AG20443 (cell line): ENCODE results near the gene CDH13.

Experiments
- DNase-seq: peaks from one replicate; pipeline ENCODE4 v3.0.0; 2012; ENCODE audit warnings: low spot score, mixed read lengths

The CDH13 gene

GRCh38 chr16:82628711-82629110 is 1.9 kb downstream of the CDH13 start:
- DNase-seq: no peak

GRCh38 chr16:82629441-82630027 is 2.8 kb downstream of the CDH13 start:
- DNase-seq: peak; percentile 80

GRCh38 chr16:82630219-82630618 is 3.5 kb downstream of the CDH13 start:
- peak; percentile 48 for DNase-seq

- no peak for DNase-seq
These were observed 3.9 kb downstream of the CDH13 start for GRCh38 chr16:82630688-82631087.

- no peak for DNase-seq
These were observed 5.2 kb downstream of the CDH13 start for GRCh38 chr16:82631701-82632685.

- DNase-seq: peak; percentile 61
These were observed 7.3 kb downstream of the CDH13 start for GRCh38 chr16:82633964-82634600.

GRCh38 chr16:82634955-82635610 is 8.3 kb downstream of the CDH13 start:
- no peak for DNase-seq

GRCh38 chr16:82636485-82636884 is 9.7 kb downstream of the CDH13 start:
- no peak for DNase-seq

GRCh38 chr16:82636958-82637357 is 10.2 kb downstream of the CDH13 start:
- DNase-seq: no peak

GRCh38 chr16:82638095-82638798 is 11.5 kb downstream of the CDH13 start:
- no peak for DNase-seq

- DNase-seq: no peak
These were observed 12.5 kb downstream of the CDH13 start for GRCh38 chr16:82639263-82639662.

- DNase-seq: peak; percentile 68
These were observed 13.0 kb downstream of the CDH13 start for GRCh38 chr16:82639666-82640336.

- no peak for DNase-seq
These were observed 14.7 kb downstream of the CDH13 start for GRCh38 chr16:82641336-82641984.

GRCh38 chr16:82643136-82643535 is 16.4 kb downstream of the CDH13 start:
- no peak for DNase-seq

GRCh38 chr16:82643936-82644630 is 17.3 kb downstream of the CDH13 start:
- DNase-seq: no peak

GRCh38 chr16:82646504-82646903 is 19.7 kb downstream of the CDH13 start:
- DNase-seq: no peak

GRCh38 chr16:82649766-82650165 is 23.0 kb downstream of the CDH13 start:
- DNase-seq: no peak

- no peak for DNase-seq
These were observed 24.0 kb downstream of the CDH13 start for GRCh38 chr16:82650804-82651203.

GRCh38 chr16:82651921-82652601 is 25.3 kb downstream of the CDH13 start:
- DNase-seq: no peak
